IMR-90 (cell line): Measurements from ENCODE around the gene DBN1.

Experiments
- BHLHE40 ChIP-seq: fragments of 150-350 bp; IDR thresholded peaks from 2 replicates; pipeline ENCODE4 v1.6.1; 2016; ENCODE audit warnings: mild to moderate bottlenecking, low read depth, low read length
- CEBPB ChIP-seq: IDR thresholded peaks from 2 replicates; pipeline ENCODE4 v1.6.1; 2012; ENCODE audit warnings: low read depth, low read length, improper control_type of control experiment
- CHD1 ChIP-seq: IDR thresholded peaks from 2 replicates; pipeline ENCODE4 v1.6.1; 2012; ENCODE audit warnings: low read depth, low read length, improper control_type of control experiment
- ELK1 ChIP-seq: fragments of 150-350 bp; IDR thresholded peaks from 2 replicates; pipeline ENCODE4 v1.6.1; 2016; ENCODE audit warnings: low read depth, mild to moderate bottlenecking, low read length, moderate library complexity, borderline replicate concordance
- FOS ChIP-seq: fragments of 150-350 bp; IDR thresholded peaks from 2 replicates; pipeline ENCODE4 v1.6.1; 2016; ENCODE audit warnings: low read depth, low read length
- MAFK ChIP-seq: IDR thresholded peaks from 2 replicates; pipeline ENCODE4 v1.6.1; 2012; ENCODE audit warnings: low read depth, low read length, improper control_type of control experiment
- MAZ ChIP-seq: IDR thresholded peaks from 2 replicates; pipeline ENCODE4 v1.6.1; 2012; ENCODE audit warnings: low read depth, mild to moderate bottlenecking, low read length, improper control_type of control experiment, moderate library complexity, borderline replicate concordance
- MXI1 ChIP-seq: IDR thresholded peaks from 2 replicates; pipeline ENCODE4 v1.6.1; 2012; ENCODE audit warnings: low read depth, mild to moderate bottlenecking, low read length, moderate library complexity, borderline replicate concordance
- POLR2A ChIP-seq: IDR thresholded peaks from 2 replicates; pipeline ENCODE4 v1.6.1; 2012; ENCODE audit warnings: mild to moderate bottlenecking, low read depth, low read length
- RCOR1 ChIP-seq: IDR thresholded peaks from 2 replicates; pipeline ENCODE4 v1.6.1; 2012; ENCODE audit warnings: mild to moderate bottlenecking, low read length, improper control_type of control experiment; ENCODE audit not compliant: insufficient replicate concordance
- RFX5 ChIP-seq: IDR thresholded peaks from 2 replicates; pipeline ENCODE4 v1.8.0; 2012; ENCODE audit warnings: low read depth, mild to moderate bottlenecking, low read length, moderate library complexity
- SMC3 ChIP-seq: fragments of 150-350 bp; IDR thresholded peaks from 2 replicates; pipeline ENCODE4 v1.6.1; 2016; ENCODE audit warnings: low read depth, mild to moderate bottlenecking, antibody characterized with exemption, low read length, moderate library complexity
- TF ChIP-seq, protein P1 (sequence below): conservative IDR thresholded peaks from 2 replicates; pipeline ENCODE4 v1.5.1; 2012; ENCODE audit warnings: mild to moderate bottlenecking, low read depth, low read length, improper control_type of control experiment
- TF ChIP-seq, protein P2 (sequence below): fragments of 150-350 bp; IDR thresholded peaks from 2 replicates; pipeline ENCODE4 v1.6.1; 2017; ENCODE audit warnings: mild to moderate bottlenecking, antibody characterized with exemption, low read length, low read depth

DNA sequence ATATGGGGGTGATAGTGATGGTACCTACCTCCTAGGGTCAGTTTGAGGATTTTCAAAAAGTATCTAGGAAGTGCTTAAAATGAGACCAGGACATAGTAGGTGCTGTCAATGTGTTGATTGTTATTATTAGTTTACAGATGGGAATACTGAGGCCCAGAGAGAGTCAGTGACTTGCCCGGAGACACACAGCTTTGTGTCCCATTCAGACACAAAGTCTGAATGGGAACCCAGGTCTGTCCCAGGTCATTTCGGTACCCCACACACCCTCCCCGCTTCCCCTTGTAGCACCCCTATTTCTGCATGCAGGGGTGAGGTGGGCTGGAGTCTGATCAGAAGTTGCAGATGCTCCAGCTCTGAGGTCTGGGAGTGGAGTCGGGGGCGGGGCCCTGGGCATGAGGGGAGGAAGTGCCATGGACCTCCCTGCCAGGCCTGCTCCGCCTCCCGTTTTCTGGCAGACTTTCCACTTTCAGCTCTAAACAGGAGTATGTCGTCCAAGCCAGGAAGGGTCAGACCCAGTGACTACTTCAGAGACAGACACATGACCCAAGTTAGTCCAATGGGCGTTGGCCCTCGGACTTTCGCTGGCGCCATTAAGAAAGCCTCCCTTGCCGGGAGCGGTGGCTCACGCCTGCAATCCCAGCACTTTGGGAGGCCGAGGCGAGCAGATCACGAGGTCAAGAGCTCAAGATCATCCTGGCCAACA, 3.2 kb upstream of the DBN1 start:
- TF ChIP-seq, protein P1, sequence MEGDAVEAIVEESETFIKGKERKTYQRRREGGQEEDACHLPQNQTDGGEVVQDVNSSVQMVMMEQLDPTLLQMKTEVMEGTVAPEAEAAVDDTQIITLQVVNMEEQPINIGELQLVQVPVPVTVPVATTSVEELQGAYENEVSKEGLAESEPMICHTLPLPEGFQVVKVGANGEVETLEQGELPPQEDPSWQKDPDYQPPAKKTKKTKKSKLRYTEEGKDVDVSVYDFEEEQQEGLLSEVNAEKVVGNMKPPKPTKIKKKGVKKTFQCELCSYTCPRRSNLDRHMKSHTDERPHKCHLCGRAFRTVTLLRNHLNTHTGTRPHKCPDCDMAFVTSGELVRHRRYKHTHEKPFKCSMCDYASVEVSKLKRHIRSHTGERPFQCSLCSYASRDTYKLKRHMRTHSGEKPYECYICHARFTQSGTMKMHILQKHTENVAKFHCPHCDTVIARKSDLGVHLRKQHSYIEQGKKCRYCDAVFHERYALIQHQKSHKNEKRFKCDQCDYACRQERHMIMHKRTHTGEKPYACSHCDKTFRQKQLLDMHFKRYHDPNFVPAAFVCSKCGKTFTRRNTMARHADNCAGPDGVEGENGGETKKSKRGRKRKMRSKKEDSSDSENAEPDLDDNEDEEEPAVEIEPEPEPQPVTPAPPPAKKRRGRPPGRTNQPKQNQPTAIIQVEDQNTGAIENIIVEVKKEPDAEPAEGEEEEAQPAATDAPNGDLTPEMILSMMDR, result no peak
- TF ChIP-seq BHLHE40, result no peak
- no peak for TF ChIP-seq MAFK
- no peak for TF ChIP-seq SMC3
- TF ChIP-seq POLR2A, result no peak
- no peak for TF ChIP-seq FOS
- no peak for TF ChIP-seq MAZ
- TF ChIP-seq CHD1, result no peak
- TF ChIP-seq CEBPB, result no peak
- no peak for TF ChIP-seq RCOR1
- no peak for TF ChIP-seq MXI1
- TF ChIP-seq, protein P2, sequence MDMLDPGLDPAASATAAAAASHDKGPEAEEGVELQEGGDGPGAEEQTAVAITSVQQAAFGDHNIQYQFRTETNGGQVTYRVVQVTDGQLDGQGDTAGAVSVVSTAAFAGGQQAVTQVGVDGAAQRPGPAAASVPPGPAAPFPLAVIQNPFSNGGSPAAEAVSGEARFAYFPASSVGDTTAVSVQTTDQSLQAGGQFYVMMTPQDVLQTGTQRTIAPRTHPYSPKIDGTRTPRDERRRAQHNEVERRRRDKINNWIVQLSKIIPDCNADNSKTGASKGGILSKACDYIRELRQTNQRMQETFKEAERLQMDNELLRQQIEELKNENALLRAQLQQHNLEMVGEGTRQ, result no peak; the same call in 1 of the 2 replicates
- TF ChIP-seq RFX5, result no peak
- no peak for TF ChIP-seq ELK1
